Ishikawa (cell line): ENCODE data around the gene VPS72.

Experiments
- CREB1 ChIP-seq: IDR thresholded peaks from 2 replicates; pipeline ENCODE4 v1.6.1; 2012; ENCODE audit warnings: low read depth
- EGR1 ChIP-seq: IDR thresholded peaks from 2 replicates; pipeline ENCODE4 v1.6.1; 2012
- EP300 ChIP-seq: IDR thresholded peaks from 2 replicates; pipeline ENCODE4 v1.6.1; 2012; ENCODE audit warnings: borderline replicate concordance
- FOXM1 ChIP-seq: IDR thresholded peaks from 2 replicates; pipeline ENCODE4 v1.6.1; 2012; ENCODE audit warnings: low read depth, borderline replicate concordance
- NFIC ChIP-seq: IDR thresholded peaks from 2 replicates; pipeline ENCODE4 v1.6.1; 2012
- RAD21 ChIP-seq: IDR thresholded peaks from 2 replicates; pipeline ENCODE4 v1.6.1; 2012; ENCODE audit warnings: low read depth
- TAF1 ChIP-seq: IDR thresholded peaks from 2 replicates; pipeline ENCODE4 v1.6.1; 2012; ENCODE audit warnings: low read depth, mild to moderate bottlenecking
- TCF12 ChIP-seq: IDR thresholded peaks from 2 replicates; pipeline ENCODE4 v1.6.1; 2012; ENCODE audit warnings: low read depth
- YY1 ChIP-seq: IDR thresholded peaks from 2 replicates; pipeline ENCODE4 v1.6.1; 2012; ENCODE audit warnings: low read depth
- TF ChIP-seq, protein P1 (sequence below): IDR thresholded peaks from 2 replicates; pipeline ENCODE4 v1.6.1; 2012; ENCODE audit warnings: low read depth, mild to moderate bottlenecking
- TF ChIP-seq, protein P2 (sequence below): IDR thresholded peaks from 2 replicates; pipeline ENCODE4 v1.6.1; 2012

DNA sequence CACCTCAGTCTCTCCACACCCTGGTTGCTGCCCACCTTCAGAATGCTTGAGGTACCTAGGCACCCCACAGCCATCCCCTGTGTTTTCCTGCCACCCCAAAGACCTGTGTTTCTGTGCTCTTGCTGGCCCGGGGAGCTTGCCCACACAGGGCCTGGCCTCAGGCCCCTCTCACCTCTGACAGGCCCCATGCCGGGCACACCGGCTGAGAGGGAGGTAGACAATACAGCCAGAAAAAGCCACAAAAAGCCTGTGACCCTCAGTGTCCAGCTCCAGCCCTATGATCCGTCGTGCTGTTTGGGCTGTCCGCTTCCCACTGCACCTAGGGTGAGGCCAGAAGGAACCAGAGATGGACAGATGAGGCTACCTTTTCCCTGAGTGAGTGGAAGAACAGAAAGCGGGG is 55.0 kb downstream of the VPS72 start:
- no peak for TF ChIP-seq EP300
- TF ChIP-seq TCF12, result no peak
- TF ChIP-seq, protein P1, sequence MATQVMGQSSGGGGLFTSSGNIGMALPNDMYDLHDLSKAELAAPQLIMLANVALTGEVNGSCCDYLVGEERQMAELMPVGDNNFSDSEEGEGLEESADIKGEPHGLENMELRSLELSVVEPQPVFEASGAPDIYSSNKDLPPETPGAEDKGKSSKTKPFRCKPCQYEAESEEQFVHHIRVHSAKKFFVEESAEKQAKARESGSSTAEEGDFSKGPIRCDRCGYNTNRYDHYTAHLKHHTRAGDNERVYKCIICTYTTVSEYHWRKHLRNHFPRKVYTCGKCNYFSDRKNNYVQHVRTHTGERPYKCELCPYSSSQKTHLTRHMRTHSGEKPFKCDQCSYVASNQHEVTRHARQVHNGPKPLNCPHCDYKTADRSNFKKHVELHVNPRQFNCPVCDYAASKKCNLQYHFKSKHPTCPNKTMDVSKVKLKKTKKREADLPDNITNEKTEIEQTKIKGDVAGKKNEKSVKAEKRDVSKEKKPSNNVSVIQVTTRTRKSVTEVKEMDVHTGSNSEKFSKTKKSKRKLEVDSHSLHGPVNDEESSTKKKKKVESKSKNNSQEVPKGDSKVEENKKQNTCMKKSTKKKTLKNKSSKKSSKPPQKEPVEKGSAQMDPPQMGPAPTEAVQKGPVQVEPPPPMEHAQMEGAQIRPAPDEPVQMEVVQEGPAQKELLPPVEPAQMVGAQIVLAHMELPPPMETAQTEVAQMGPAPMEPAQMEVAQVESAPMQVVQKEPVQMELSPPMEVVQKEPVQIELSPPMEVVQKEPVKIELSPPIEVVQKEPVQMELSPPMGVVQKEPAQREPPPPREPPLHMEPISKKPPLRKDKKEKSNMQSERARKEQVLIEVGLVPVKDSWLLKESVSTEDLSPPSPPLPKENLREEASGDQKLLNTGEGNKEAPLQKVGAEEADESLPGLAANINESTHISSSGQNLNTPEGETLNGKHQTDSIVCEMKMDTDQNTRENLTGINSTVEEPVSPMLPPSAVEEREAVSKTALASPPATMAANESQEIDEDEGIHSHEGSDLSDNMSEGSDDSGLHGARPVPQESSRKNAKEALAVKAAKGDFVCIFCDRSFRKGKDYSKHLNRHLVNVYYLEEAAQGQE, result no peak
- TF ChIP-seq RAD21, result no peak
- TF ChIP-seq NFIC, result no peak
- TF ChIP-seq YY1, result no peak
- no peak for TF ChIP-seq TAF1
- TF ChIP-seq, protein P2, sequence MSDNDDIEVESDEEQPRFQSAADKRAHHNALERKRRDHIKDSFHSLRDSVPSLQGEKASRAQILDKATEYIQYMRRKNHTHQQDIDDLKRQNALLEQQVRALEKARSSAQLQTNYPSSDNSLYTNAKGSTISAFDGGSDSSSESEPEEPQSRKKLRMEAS, result no peak
- TF ChIP-seq CREB1, result no peak
- no peak for TF ChIP-seq EGR1
- TF ChIP-seq FOXM1, result no peak
